Activated T-helper 2 cell treated with anti-CD3 and anti-CD28 coated beads, Interferon-gamma antibody, Interleukin-2, Interleukin-4, amounts not matched to agents 10 μg/mL and 5 μg/mL and 100 μg/mL, durations not matched to agents 14 hours and 24 hours and 36 hours (primary cell): Measurements from ENCODE around the gene KRTAP10-7. TPM values are rescaled to one million over a fixed set of nuclear protein-coding genes. Genes with fewer than 3 reads are reported as not detected.
"Not testable (repeated sequence)": the region's sequence is repeated elsewhere in the genome, so short reads cannot be mapped to it uniquely, and the experiment has no call there.

Experiments
- DNase-seq: peaks from one replicate; pipeline ENCODE4 v3.0.0; 2021; ENCODE audit warnings: low spot score
- H3K27ac Mint-ChIP-seq: one replicate; pipeline ENCODE4 v1.8.0; 2021; ENCODE audit warnings: mixed read lengths
- H3K27me3 Mint-ChIP-seq: one replicate; pipeline ENCODE4 v1.8.0; 2021; ENCODE audit warnings: low read depth, mixed read lengths
- H3K36me3 Mint-ChIP-seq: one replicate; pipeline ENCODE4 v1.8.0; 2021; ENCODE audit warnings: low read depth, mixed read lengths
- H3K4me1 Mint-ChIP-seq: one replicate; pipeline ENCODE4 v1.8.0; 2021; ENCODE audit warnings: low read depth, mixed read lengths
- H3K4me3 Mint-ChIP-seq: one replicate; pipeline ENCODE4 v1.8.0; 2021; ENCODE audit warnings: low read depth, mild to moderate bottlenecking, moderate library complexity, mixed read lengths
- H3K9me3 Mint-ChIP-seq: one replicate; pipeline ENCODE4 v1.8.0; 2021; ENCODE audit warnings: mixed read lengths
- intact Hi-C: fragments of 100-400 bp; cut with micrococcal nuclease; formaldehyde crosslinking; loops from one replicate; pipeline ENCODE4 v1.15.1; 2023
- total RNA-seq: library from RNA; stranded (reverse); gene quantifications from 2 replicates; pipeline ENCODE4 v1.2.3, GENCODE V29; 2022

The KRTAP10-7 gene
- total RNA-seq, 1 donor from 2014 or later, result not detected

DNA sequence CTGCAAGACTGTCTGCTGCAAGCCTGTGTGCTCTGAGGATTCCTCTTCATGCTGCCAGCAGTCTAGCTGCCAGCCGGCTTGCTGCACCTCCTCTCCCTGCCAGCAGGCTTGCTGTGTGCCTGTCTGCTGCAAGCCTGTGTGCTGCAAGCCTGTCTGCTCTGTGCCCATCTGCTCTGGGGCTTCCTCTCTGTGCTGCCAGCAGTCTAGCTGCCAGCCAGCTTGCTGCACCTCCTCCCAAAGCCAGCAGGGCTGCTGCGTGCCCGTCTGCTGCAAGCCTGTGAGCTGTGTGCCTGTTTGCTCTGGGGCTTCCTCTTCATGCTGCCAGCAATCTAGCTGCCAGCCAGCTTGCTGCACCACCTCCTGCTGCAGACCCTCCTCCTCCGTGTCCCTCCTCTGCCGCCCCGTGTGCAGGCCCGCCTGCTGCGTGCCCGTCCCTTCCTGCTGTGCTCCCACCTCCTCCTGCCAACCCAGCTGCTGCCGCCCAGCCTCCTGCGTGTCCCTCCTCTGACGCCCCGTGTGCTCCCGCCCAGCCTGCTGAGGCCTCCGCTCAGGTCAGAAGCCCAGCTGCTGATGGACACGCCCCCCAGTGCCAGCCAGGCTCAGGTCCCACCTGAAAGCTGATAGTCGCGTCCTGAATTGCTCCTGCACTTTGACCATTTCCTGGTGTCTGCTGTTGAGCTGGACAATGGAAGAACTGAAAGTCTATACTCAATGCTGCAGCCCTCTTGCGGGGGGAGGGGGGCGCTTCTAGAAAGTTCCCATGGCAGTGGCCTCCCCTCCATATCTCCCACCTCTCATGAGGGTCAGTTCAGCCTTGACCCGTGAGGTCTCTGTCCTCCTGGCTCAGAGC, 25.7 kb upstream of the KRTAP10-7 start:
- Mint-ChIP-seq H3K9me3 (peaks cover 23% of the 10 kb centered on the region), H3K36me3 (no peaks in the 10 kb centered on the region), H3K4me1 (no peaks in the 10 kb centered on the region), H3K4me3 (no peak overlapping the region), H3K27ac (no peak overlapping the region), H3K27me3 (peaks cover 2% of the 10 kb centered on the region)
- DNase-seq, result no peak
- intact Hi-C loops, result no loop called here

DNA sequence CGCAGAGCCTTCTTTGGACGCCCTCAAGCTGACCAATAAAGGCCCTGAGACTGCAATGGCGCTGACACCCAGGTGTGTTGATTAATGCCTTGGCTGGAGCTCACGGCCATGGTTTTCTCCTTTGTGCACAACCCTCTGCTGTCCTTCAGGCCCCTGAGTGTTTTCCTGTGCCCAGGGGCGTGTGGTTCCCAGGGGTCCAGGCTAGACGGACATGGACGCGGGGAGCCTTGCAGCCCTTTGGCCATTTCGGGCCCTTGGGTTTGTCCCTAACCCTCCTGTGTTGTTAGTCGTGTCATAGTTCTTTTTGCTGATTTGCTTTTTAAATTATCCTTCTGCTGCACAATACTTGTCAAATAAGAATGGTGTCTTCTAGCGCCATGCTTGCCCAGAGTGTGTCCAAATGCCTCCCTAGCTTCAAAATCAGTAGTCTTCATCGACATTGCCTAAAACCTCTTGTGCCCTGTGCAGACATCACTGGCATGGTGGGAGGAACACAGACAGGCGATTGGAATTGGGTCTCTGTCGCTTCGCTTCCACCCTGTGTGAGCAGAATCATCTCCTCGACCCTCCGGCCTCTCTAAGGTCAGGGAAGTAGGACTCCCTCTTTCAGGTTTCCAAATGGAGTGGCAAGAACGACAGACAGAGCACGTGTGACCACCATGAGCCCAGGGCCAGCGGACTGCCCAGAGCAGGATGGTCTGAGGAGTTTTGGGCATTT, 24.9 kb upstream of the KRTAP10-7 start:
- Mint-ChIP-seq H3K4me3 (no peak overlapping the region), H3K27ac (no peak overlapping the region), H3K9me3 (peaks cover 29% of the 10 kb centered on the region), H3K4me1 (no peaks in the 10 kb centered on the region), H3K27me3 (peaks cover under 1% of the 10 kb centered on the region), H3K36me3 (no peaks in the 10 kb centered on the region)
- intact Hi-C loops, result no loop called here
- DNase-seq, result no peak

DNA sequence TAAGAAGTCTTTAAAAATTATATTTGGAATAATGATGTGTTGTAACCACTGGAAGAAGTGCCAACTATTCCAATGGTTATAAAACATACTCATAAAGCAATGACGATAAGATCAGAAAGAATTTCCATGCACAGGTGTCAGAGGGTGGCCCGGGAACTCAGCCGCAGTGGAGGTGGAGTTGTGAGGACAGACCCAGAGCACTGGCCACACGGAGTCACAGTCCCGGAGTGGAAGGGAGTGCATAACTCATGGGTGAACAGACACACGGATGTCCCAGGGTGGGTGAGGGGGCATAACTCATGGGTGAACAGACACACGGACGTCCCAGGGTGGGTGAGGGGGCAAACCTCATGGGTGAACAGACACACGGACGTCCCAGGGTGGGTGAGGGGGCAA, 24.4 kb upstream of the KRTAP10-7 start:
- Mint-ChIP-seq H3K27me3 (no peaks in the 10 kb centered on the region), H3K27ac (no peak overlapping the region), H3K4me3 (no peak overlapping the region), H3K9me3 (peaks cover 33% of the 10 kb centered on the region), H3K36me3 (no peaks in the 10 kb centered on the region), H3K4me1 (no peaks in the 10 kb centered on the region)
- no peak for DNase-seq
- intact Hi-C loops, result no loop called here

DNA sequence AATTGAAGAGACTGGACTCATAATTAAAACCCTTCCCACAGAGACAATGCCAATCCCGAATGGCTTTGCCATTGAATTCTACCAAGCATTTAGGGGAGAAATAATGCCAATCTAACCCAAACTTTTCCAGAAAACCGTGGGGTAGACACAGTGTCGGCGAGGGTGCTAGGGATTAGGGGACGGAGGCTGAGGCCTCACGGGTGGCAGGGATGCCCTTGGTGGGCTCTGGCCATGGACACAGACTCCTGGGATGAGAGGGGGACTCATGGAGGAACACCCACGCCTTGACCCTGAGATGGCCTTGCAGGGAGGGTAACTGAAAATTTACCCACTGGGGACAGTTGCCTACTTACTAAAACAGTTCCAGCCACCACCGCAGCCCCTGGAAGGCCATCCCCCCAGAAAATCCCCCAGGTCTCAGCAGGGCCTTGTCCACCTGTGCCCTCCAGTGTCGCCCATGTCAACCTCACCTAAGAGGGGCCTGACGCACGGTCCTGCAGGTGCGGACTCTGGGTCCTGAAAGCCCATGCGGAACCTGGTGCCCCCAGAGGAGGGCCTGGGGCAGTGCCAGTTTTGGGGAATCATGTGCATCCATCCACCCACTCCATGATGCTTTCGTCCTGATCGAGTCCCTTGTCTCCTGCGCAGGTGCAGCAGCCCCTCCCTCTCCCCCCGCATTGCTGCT, 21.9 kb upstream of the KRTAP10-7 start:
- Mint-ChIP-seq H3K9me3 (peaks cover 48% of the 10 kb centered on the region), H3K36me3 (no peaks in the 10 kb centered on the region), H3K4me1 (no peaks in the 10 kb centered on the region), H3K27me3 (no peaks in the 10 kb centered on the region), H3K4me3 (no peak overlapping the region), H3K27ac (no peak overlapping the region)
- DNase-seq, result no peak
- intact Hi-C loops, result no loop called here

DNA sequence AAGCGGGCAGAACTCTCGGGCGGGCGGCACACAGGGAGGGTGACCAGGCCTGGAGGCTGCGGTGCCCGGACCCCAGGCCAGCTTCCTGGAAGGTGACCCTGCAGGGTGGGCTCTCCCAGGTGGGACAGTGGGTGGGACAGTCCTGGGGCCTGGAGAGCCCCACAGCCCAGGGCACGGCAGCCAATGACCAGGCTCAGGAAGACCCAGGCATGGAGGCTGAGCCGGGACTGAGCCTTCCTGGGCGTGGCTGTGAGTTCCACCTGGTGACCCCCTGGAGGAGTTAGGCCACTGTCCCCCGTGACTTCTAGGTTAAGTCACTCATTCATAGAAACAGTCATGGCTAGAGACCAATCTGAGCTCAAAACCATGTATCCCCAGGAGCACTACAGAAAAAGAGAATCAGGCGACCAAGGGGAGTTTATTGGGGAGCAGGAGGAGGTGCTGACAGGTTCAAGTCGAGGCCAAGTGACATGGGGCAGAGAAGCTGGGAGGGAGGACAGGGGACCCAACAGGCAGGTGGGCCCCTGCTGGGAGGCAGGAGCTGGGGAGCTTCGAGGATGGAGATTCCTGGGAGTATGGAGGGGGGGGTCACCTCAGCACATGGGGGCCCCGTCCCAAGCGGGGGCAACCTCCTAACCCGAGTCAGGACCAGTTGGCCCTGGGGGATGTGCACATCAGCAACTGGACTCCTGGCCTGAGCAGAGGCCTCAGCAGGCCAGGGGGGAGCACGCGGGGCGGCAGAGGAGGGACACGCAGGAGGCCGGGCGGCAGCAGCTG, 21.2 kb upstream of the KRTAP10-7 start:
- DNase-seq, result no peak
- Mint-ChIP-seq H3K36me3 (no peaks in the 10 kb centered on the region), H3K9me3 (peaks cover 48% of the 10 kb centered on the region), H3K4me1 (peaks cover 5% of the 10 kb centered on the region), H3K4me3 (no peak overlapping the region), H3K27me3 (no peaks in the 10 kb centered on the region), H3K27ac (no peak overlapping the region)
- intact Hi-C loops, result no loop called here

DNA sequence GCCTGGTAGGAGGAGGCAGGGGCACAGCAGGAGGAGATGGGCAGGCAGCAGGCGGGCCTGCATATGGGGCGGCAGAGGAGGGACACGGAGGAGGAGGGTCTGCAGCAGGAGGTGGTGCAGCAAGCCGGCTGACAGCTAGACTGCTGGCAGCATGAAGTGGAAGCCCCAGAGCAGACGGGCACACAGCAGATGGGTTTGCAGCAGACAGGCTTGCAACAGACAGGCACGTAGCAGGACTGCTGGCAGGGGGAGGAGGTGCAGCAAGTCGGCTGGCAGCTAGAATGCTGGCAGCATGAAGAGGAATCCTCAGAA, 20.6 kb upstream of the KRTAP10-7 start:
- peaks cover 1% of the 10 kb centered on the region for H3K27me3 Mint-ChIP-seq
- no peaks in the 10 kb centered on the region for H3K36me3 Mint-ChIP-seq
- intact Hi-C loops, result no loop called here
- peaks cover 6% of the 10 kb centered on the region for H3K4me1 Mint-ChIP-seq
- no peak overlapping the region for H3K4me3 Mint-ChIP-seq
- peaks cover 48% of the 10 kb centered on the region for H3K9me3 Mint-ChIP-seq
- no peak for DNase-seq
- H3K27ac Mint-ChIP-seq, result no peak overlapping the region

DNA sequence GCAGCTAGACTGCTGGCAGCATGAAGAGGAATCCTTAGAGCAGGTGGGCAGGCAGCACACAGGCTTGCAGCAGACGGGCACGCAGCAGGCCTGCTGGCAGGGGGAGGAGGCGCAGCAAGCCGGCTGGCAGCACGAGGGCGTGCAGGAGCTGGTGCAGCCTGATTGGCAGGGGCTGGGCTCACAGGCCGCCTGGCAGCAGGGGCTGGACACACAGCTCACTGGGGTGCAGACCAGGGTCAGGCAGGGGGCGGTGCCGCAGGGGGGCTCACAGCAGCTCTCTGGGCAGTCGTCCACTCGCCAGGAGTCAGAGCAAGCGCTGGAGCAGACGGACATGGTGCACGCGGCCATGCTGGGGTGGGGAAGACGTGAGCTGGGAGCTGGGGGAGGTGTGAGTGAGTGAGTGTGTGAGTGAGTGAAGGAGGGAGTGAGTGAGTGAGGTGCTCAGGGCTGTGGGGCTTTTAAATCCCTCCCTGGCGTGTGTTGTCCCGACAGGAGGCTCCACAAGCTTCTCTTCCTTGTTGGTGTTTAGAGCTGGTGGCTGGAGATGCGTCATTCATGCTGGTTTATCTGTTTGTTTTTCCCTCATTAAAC, 20.1 kb upstream of the KRTAP10-7 start, which contains the start of gene KRTAP10-5:
Gene KRTAP10-5 (minus strand): TSS at position 374 of the 591 bp plus-strand sequence. CDS start 26 bp downstream, at position 348.
- intact Hi-C loops, H3K27me3 Mint-ChIP-seq, H3K27ac Mint-ChIP-seq, H3K4me1 Mint-ChIP-seq, H3K36me3 Mint-ChIP-seq, DNase-seq, H3K4me3 Mint-ChIP-seq: not testable (repeated sequence)
- peaks cover 48% of the 10 kb centered on the region for H3K9me3 Mint-ChIP-seq

DNA sequence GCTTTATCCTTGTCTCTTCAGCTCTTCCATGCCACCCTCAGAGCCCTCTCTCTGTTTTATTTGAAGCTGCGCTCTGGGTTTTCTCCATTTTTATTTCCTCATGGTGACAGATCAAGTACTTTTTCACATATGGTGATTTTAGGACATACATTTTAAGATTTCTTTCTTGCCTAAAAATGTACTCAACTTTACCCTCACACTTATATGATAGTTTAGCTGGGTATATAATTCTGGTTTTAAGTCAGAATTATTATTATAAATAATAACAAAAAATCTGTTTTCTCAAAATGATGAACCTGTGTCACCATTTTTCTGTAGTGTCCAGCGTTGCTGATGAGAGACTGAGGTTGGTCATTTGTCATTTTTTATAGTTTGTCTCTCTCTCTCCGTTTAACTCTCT, 19.2 kb upstream of the KRTAP10-7 start:
- H3K4me3 Mint-ChIP-seq, result no peak overlapping the region
- intact Hi-C loops, result no loop called here
- H3K27me3 Mint-ChIP-seq, result peaks cover 11% of the 10 kb centered on the region
- H3K4me1 Mint-ChIP-seq, result peaks cover 6% of the 10 kb centered on the region
- no peak overlapping the region for H3K27ac Mint-ChIP-seq
- no peak for DNase-seq
- H3K9me3 Mint-ChIP-seq, result peaks cover 42% of the 10 kb centered on the region
- no peaks in the 10 kb centered on the region for H3K36me3 Mint-ChIP-seq

DNA sequence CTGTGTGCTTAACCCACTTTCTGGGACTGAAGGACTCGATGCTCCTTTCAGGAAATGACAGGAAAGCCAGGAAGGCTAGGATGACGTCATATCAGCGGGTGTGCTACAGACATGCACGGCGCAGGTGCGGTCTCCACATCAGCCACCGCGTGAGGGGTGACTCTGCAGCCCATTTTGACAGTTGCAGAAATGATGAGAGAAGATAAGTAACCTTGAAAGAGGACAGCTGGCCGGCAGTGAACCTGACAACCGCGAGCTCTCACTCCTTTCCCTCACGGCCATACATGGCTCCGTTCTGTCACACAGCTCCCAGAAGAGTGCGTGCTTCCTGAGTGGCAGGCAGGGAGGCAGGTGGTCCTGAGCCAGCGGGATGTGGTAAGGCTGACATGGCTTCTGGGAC, 18.3 kb upstream of the KRTAP10-7 start:
- no peak for DNase-seq
- H3K36me3 Mint-ChIP-seq, result no peaks in the 10 kb centered on the region
- H3K27ac Mint-ChIP-seq, result no peak overlapping the region
- H3K9me3 Mint-ChIP-seq, result peaks cover 38% of the 10 kb centered on the region
- intact Hi-C loops, result no loop called here
- peaks cover 12% of the 10 kb centered on the region for H3K27me3 Mint-ChIP-seq
- H3K4me1 Mint-ChIP-seq, result peaks cover 6% of the 10 kb centered on the region
- no peak overlapping the region for H3K4me3 Mint-ChIP-seq

DNA sequence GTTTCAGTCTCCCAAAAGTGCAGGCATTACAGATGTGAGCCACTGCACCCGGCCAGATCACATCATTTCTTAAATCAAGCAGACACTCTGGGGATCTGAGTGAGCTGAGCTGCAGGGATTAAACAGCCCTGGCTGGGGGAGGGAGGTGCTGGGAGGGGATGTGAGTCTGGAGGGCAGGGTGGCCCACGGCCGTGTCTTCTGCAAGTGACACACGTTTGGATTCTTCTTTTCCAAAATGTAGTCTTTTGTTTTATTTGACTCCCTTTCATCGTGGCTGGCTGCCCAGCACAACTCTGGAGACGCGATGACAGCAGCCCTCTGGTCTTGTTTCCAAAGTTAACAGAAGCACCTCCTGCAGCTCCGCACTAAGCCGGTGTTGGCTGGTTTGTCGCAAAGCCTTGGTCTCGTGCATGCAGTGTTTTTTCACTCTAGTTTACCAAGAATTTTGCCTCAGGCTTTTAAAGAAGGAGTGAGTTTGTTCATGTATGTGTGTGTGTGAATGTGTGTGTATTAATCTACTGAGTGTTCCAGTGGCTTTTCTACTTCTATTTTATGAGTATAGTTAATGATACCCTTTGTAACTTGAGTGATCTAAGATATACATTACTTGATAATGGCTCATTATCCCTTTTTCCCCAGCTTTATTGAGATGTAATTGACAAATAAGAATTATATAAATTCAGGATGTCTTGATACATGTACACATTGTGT, 17.2 kb upstream of the KRTAP10-7 start:
- Mint-ChIP-seq H3K27ac (no peak overlapping the region), H3K36me3 (no peaks in the 10 kb centered on the region), H3K9me3 (peaks cover 28% of the 10 kb centered on the region), H3K4me3 (no peak overlapping the region), H3K27me3 (peaks cover 17% of the 10 kb centered on the region), H3K4me1 (peaks cover 6% of the 10 kb centered on the region)
- intact Hi-C loops, result no loop called here
- no peak for DNase-seq

DNA sequence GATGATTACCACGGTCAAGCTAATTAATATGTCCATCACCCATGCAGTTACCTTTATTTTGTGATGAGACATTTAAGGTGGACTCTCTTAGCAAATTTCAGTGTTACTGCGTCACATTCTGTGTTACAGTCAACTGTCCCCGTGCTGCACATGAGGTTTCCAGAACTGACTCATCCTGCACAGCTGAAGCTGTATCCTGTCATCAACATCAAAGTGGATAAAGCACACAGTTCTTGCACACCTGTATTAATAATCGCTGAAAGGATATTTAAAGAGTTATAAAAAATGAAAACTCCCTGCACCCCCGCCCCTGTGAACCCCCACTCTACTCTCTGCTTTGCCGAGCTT, 16.6 kb upstream of the KRTAP10-7 start:
- H3K27ac Mint-ChIP-seq, result no peak overlapping the region
- intact Hi-C loops, result no loop called here
- no peak for DNase-seq
- H3K36me3 Mint-ChIP-seq, result no peaks in the 10 kb centered on the region
- no peak overlapping the region for H3K4me3 Mint-ChIP-seq
- H3K27me3 Mint-ChIP-seq, result peaks cover 17% of the 10 kb centered on the region
- H3K9me3 Mint-ChIP-seq, result peaks cover 25% of the 10 kb centered on the region
- peaks cover 6% of the 10 kb centered on the region for H3K4me1 Mint-ChIP-seq

DNA sequence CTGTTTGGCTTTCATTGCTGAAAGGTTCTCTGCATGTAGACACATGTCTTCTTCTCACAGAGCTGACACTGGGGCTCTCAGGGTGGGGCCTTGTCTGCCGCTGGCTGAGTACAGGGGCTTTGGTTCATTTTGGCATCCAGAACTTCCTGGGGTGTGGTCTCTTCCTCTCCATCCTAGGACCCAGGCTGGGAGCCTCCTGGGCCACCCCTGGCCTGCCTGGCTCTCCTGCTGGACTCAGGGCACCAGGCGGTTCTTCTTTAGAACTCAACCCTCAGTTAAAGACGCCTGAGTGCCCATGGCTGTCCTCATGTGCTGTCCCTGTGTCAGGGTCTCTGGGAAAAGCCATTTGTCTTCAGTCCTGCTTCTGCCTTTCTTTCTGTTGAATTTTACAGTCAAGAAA, 14.5 kb upstream of the KRTAP10-7 start:
- peaks cover 6% of the 10 kb centered on the region for H3K4me1 Mint-ChIP-seq
- intact Hi-C loops, result no loop called here
- H3K9me3 Mint-ChIP-seq, result peaks cover 16% of the 10 kb centered on the region

More for the DNA sequence above, 14.5 kb upstream of the KRTAP10-7 start:
- Mint-ChIP-seq H3K4me3 (no peak overlapping the region), H3K36me3 (no peaks in the 10 kb centered on the region), H3K27me3 (peaks cover 17% of the 10 kb centered on the region), H3K27ac (no peak overlapping the region)
- no peak for DNase-seq
